ENCODE data around the gene NKG7. TPM values are rescaled to one million over a fixed set of nuclear protein-coding genes. Genes with fewer than 3 reads are reported as not detected.
A peak's percentile ranks its signal among the peaks of the same experiment; 100 is the strongest.
"Not testable (repeated sequence)": the region's sequence is repeated elsewhere in the genome, so short reads cannot be mapped to it uniquely, and the experiment has no call there.

NKG7 gene, protein sequence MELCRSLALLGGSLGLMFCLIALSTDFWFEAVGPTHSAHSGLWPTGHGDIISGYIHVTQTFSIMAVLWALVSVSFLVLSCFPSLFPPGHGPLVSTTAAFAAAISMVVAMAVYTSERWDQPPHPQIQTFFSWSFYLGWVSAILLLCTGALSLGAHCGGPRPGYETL
- 10 to 100 TPM; 15.2 to 50.1 TPM for total RNA-seq
- 1 to 10 TPM; 2.8 to 7.6 (median 5.2) TPM for polyA plus RNA-seq (ENCODE audit: insufficient read length in 6 of 6)
- long read RNA-seq, donor 1, partial matches to known transcripts: 5 of 9 reads
- long read RNA-seq, donor 1, other reads (novel, unspliced or antisense): 0 of 9 reads
- long read RNA-seq, donor 2, partial matches to known transcripts: 0 of 6 reads
- long read RNA-seq, donor 2, other reads (novel, unspliced or antisense): 0 of 6 reads
- long read RNA-seq, donor 3, partial matches to known transcripts: 0 of 2 reads
- long read RNA-seq, donor 3, other reads (novel, unspliced or antisense): 0 of 2 reads
- long read RNA-seq, donor 4, transcript NKG7-201 (4 exons, 843 nt): major isoform, 18 of 21 reads
- long read RNA-seq, donor 4, partial matches to known transcripts: 1 of 21 reads
- long read RNA-seq, donor 4, other reads (novel, unspliced or antisense): 2 of 21 reads
- long read RNA-seq, donor 5, partial matches to known transcripts: 0 of 6 reads
- long read RNA-seq, donor 5, other reads (novel, unspliced or antisense): 0 of 6 reads
- long read RNA-seq, donor 6, transcript NKG7-201 (4 exons, 843 nt): major isoform, 9 of 15 reads
- long read RNA-seq, donor 6, partial matches to known transcripts: 5 of 15 reads
- long read RNA-seq, donor 6, other reads (novel, unspliced or antisense): 0 of 15 reads
- long read RNA-seq, donor 7, partial matches to known transcripts: 0 of 1 reads
- long read RNA-seq, donor 7, other reads (novel, unspliced or antisense): 0 of 1 reads
- long read RNA-seq, donor 8, partial matches to known transcripts: 0 of 2 reads
- long read RNA-seq, donor 8, other reads (novel, unspliced or antisense): 0 of 2 reads
- long read RNA-seq, donor 9: 0 reads
- long read RNA-seq, donor 10, transcript NKG7-201 (4 exons, 843 nt): major isoform, 43 of 61 reads
- long read RNA-seq, donor 10, transcript NKG7-204 (3 exons, 816 nt): minor isoform, 11 of 61 reads
- long read RNA-seq, donor 10, partial matches to known transcripts: 1 of 61 reads
- long read RNA-seq, donor 10, other reads (novel, unspliced or antisense): 2 of 61 reads
- long read RNA-seq, donor 11: 0 reads
- long read RNA-seq, donor 12, partial matches to known transcripts: 0 of 4 reads
- long read RNA-seq, donor 12, other reads (novel, unspliced or antisense): 0 of 4 reads

DNA sequence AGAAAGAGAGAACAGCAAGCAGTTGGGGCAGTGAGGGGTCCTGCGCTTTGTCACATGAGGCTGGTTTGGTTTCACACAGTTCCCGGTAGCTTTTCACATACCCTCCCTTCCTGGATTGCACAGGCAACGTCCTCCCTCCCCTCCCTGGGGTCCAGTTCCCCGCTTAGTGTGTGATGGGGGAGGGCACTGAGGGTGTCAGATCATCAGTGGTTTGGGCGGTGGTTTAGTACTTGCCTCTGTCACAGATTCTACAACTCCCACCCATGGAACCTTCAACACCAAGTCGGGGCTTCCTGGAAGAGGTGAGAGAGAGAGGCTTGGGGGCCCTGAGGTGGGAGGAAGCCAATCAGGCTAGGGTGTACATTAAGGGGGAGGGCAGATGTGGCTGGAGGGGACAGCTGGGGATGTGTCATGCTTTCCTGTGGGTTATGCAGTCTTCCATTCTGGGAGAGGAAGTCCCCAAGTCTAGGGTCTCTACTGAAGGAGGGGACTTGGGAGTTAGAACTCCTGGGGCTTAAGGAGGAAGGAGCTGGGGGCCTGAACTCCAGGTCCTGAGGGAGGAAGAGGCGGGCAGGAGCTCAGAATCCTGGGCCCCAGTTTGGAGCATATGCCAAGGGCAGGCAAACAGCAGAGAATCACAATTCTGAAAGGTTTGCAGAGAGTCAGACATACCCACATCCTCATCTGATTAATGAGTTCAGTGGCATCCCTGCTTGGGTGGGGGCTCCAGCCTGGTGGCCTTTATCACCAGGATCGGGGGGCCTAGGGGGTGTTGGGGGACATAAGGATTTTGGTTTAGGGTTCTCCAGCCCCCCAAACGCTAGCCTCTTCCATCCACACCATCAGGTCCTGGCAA is at the start of gene NKG7:
TSS of gene NKG7 (minus strand) at position 6 of the 856 bp plus-strand sequence. CDS start 119 bp downstream, outside the sequence.
- Histone ChIP-seq H3K36me3 (no peaks in the 10 kb centered on the region), H3K27me3 (no peaks in the 10 kb centered on the region), H3K4me1 (peaks cover 0 to 60% of the 10 kb centered on the region in 2 donors), H3K4me3 (peak within 1 kb of the TSS in 1 of 2 donors; percentile 30), H3K27ac (peak within 1 kb of the TSS in 1 of 2 donors; percentile 81), H3K9me3 (no peaks in the 10 kb centered on the region)
- ATAC-seq (no peak), DNase-seq (no peak)
- TF ChIP-seq, protein P1, sequence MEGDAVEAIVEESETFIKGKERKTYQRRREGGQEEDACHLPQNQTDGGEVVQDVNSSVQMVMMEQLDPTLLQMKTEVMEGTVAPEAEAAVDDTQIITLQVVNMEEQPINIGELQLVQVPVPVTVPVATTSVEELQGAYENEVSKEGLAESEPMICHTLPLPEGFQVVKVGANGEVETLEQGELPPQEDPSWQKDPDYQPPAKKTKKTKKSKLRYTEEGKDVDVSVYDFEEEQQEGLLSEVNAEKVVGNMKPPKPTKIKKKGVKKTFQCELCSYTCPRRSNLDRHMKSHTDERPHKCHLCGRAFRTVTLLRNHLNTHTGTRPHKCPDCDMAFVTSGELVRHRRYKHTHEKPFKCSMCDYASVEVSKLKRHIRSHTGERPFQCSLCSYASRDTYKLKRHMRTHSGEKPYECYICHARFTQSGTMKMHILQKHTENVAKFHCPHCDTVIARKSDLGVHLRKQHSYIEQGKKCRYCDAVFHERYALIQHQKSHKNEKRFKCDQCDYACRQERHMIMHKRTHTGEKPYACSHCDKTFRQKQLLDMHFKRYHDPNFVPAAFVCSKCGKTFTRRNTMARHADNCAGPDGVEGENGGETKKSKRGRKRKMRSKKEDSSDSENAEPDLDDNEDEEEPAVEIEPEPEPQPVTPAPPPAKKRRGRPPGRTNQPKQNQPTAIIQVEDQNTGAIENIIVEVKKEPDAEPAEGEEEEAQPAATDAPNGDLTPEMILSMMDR (IDR thresholded peaks at IDR 0.05): no peak
- intact Hi-C loops (cut with DNase I): no loop called here

DNA sequence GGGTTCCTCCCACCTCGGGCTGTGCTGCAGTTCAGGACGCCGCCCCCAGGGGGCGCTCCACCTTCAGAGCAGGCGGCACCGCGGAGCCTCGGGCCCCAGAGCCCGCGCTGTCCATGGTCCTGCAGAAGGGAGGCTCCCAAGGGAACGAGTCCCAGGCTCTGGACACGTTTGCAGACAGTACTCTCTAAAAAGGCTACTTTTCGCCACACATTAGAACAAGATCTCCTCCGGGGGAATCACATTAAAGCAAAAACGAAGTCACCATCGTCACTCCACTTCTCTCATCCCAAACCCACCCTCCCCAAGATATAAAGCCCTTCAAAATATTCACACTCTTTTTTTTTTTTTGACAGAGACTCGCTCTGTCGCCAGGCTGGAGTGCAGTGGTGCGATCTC is 49.6 kb upstream of the NKG7 start:
- TF ChIP-seq, protein P1 (IDR thresholded peaks at IDR 0.05): peak; percentile 99 to 100
- Histone ChIP-seq H3K27ac (no peak overlapping the region), H3K9me3 (no peaks in the 10 kb centered on the region), H3K36me3 (no peaks in the 10 kb centered on the region), H3K27me3 (peaks cover 0 to 54% of the 10 kb centered on the region in 2 donors), H3K4me1 (peaks cover 0 to 45% of the 10 kb centered on the region in 2 donors), H3K4me3 (peak overlapping the region in 1 of 2 donors; percentile 20)
- DNase-seq: peak; percentile 66 to 99 (median 90)
- intact Hi-C loops (cut with DNase I): no loop called here
- ATAC-seq: peak; percentile 98

DNA sequence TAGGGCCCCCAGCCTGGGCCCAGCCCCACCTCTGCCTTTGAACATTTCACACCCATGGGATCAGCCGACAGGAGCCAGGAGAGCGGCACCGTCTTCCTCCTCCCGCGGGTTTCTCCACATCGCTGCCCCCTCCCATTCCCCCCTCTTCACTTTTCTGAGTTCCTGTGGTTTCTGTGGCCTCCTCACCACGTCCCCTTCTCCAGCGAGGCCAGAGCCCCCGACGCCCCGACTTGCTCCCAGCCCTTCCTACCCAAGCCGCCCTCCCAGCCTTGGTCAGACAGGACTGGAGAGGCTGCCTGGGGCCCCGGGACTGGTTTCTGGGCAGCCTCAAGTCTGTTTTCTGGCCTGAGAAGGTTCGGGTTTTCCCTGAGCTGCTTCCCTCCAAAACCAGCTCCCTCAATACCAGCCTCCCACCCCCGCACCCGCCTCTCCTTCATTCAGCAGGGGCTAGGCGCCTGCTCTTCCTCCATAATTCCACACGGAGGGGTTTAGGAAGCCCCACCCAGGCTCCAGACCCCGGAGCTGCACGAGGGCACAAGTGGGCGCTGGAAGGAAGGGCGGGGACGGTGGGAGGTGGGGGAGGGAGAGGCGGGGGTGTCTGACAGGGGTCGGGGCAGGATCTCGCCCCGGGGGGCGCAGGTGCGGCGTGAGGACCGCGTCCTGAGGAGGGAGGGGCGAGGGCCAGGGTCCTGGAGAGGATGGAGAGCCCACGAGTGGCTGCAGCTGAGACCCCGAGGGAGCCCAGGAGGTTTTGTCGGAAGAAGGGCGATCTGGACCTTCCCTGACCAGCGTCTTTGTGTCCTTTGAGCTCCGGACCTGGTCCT is 49.0 kb upstream of the NKG7 start:
- Histone ChIP-seq H3K27ac (no peak overlapping the region), H3K4me3 (peak overlapping the region in 1 of 2 donors; percentile 20), H3K4me1 (peaks cover 0 to 48% of the 10 kb centered on the region in 2 donors), H3K36me3 (no peaks in the 10 kb centered on the region), H3K27me3 (peaks cover 0 to 60% of the 10 kb centered on the region in 2 donors), H3K9me3 (no peaks in the 10 kb centered on the region)
- ATAC-seq (no peak), DNase-seq (no peak)
- TF ChIP-seq, protein P1 (IDR thresholded peaks at IDR 0.05): no peak
- intact Hi-C loops (cut with DNase I): no loop called here

DNA sequence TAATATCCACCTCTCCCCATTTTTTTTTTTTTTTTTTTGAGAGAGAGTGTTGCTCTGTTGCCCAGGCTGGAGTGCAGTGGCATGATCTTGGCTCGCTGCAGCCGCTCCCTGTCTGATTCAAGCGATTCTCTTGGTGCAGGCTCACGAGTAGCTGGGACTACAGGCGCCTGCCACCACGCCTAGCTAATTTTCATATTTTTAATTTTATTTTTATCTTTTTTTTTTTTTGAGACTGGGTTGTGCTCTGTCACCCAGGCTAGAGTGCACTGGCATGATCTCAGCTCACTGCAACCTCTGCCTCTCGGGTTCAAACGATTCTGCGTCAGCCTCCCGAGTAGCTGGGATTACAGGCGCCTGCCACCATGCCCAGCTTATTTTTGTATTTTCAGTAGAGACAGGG is 48.1 kb upstream of the NKG7 start:
- ATAC-seq; H3K9me3 ChIP-seq; DNase-seq; H3K4me3 ChIP-seq; intact Hi-C loops (cut with DNase I); H3K27ac ChIP-seq; H3K36me3 ChIP-seq: not testable (repeated sequence)
- peaks cover 0 to 58% of the 10 kb centered on the region in 2 donors for H3K4me1 ChIP-seq
- H3K27me3 ChIP-seq: peaks cover 0 to 61% of the 10 kb centered on the region in 2 donors

Measured in left lung (tissue), 14 donors.